Stomach (tissue), 4 donors: ENCODE data around the gene KRTAP17-1.

ENCODE experiments used
- EP300 ChIP-seq: sonication (generic); formaldehyde crosslinking; IDR thresholded peaks from one replicate; pipeline ENCODE4 v1.6.1; 2017; ENCODE audit warnings: antibody characterized with exemption
- POLR2A ChIP-seq, 4 donors: fragments of 450-650 bp; IDR thresholded peaks; one replicate each; pipeline ENCODE4 v1.6.1; 2016; ENCODE audit warnings: antibody characterized with exemption in 4 of 4, control low read depth in 2 of 4, mild to moderate bottlenecking in 1 of 4, moderate library complexity in 1 of 4
- POLR2AphosphoS5 ChIP-seq, 3 donors: sonication (generic); formaldehyde crosslinking; IDR thresholded peaks; one replicate each; pipeline ENCODE4 v1.6.1; 2016; ENCODE audit warnings: antibody characterized with exemption in 3 of 3
- TF ChIP-seq, protein P1 (sequence below), 7 experiments: fragments of 450-650 bp in 4 of 7; fragments of 200-600 bp in 3 of 7; sonication (generic) in 3 of 7; IDR thresholded peaks; one replicate each; pipeline ENCODE4 v1.5.1; 2016 to 2019; ENCODE audit warnings: antibody characterized with exemption in 7 of 7, control low read depth in 2 of 7, mild to moderate bottlenecking in 1 of 7

- TF ChIP-seq, protein P1, sequence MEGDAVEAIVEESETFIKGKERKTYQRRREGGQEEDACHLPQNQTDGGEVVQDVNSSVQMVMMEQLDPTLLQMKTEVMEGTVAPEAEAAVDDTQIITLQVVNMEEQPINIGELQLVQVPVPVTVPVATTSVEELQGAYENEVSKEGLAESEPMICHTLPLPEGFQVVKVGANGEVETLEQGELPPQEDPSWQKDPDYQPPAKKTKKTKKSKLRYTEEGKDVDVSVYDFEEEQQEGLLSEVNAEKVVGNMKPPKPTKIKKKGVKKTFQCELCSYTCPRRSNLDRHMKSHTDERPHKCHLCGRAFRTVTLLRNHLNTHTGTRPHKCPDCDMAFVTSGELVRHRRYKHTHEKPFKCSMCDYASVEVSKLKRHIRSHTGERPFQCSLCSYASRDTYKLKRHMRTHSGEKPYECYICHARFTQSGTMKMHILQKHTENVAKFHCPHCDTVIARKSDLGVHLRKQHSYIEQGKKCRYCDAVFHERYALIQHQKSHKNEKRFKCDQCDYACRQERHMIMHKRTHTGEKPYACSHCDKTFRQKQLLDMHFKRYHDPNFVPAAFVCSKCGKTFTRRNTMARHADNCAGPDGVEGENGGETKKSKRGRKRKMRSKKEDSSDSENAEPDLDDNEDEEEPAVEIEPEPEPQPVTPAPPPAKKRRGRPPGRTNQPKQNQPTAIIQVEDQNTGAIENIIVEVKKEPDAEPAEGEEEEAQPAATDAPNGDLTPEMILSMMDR (IDR thresholded peaks at IDR 0.05): no peak
- TF ChIP-seq EP300: no peak
- no peak for TF ChIP-seq POLR2AphosphoS5 (IDR thresholded peaks at IDR 0.05)
- TF ChIP-seq POLR2A (IDR thresholded peaks at IDR 0.05): no peak
Observed at GRCh38 chr17:41334385-41335305, 19.1 kb upstream of the KRTAP17-1 start.
